HEK293 (cell line): ENCODE measurements around the gene SNX33.
"Not testable (repeated sequence)": the region's sequence is repeated elsewhere in the genome, so short reads cannot be mapped to it uniquely, and the experiment has no call there.

Experiments
- CTCF ChIA-PET: fragments of 350-600 bp; formaldehyde crosslinking; extraction: SDS; loops from one replicate; lab custom pipeline; 2021; ENCODE audit warnings: antibody characterized with exemption; lab: Yijun Ruan, JAX
- POLR2A ChIA-PET: fragments of 300-600 bp; formaldehyde crosslinking; extraction: SDS; loops from one replicate; lab custom pipeline; 2020; ENCODE audit warnings: antibody characterized with exemption, inconsistent platforms; lab: Yijun Ruan, JAX
- H3K27ac ChIP-seq: fragments of 200-500 bp; sonication (Bioruptor generic); 2 replicates; pipeline ENCODE4 v1.5.1; 2014; ENCODE audit warnings: low read depth, low read length, control low read depth, inconsistent platforms; ENCODE audit errors: extremely low read depth
- H3K36me3 ChIP-seq, 2 experiments: fragments of 200-500 bp in 1 of 2; sonication (Bioruptor generic) in 1 of 2; 1 replicate in 1 of 2; 2 replicates in 1 of 2; pipeline ENCODE4 v1.5.1; 2014 to 2017; ENCODE audit warnings: inconsistent platforms in 2 of 2, low read length in 2 of 2; ENCODE audit not compliant: control insufficient read depth in 2 of 2, insufficient read depth in 1 of 2
- H3K4me1 ChIP-seq: fragments of 200-500 bp; sonication (Bioruptor generic); 2 replicates; pipeline ENCODE4 v1.5.1; 2014; ENCODE audit warnings: mild to moderate bottlenecking, low read length, inconsistent platforms; ENCODE audit not compliant: control insufficient read depth, insufficient read depth
- H3K4me3 ChIP-seq: 2 replicates; pipeline ENCODE4 v1.5.1; 2011; ENCODE audit warnings: low read depth, mild to moderate bottlenecking, control low read depth, low read length, moderate library complexity
- H3K9me3 ChIP-seq: fragments of 200-500 bp; sonication (Bioruptor generic); 2 replicates; pipeline ENCODE4 v1.5.1; 2014; ENCODE audit warnings: low read depth, low read length, inconsistent platforms; ENCODE audit not compliant: control insufficient read depth, insufficient read depth
- ELK4 ChIP-seq: IDR thresholded peaks from 2 replicates; pipeline ENCODE4 v1.6.1; 2011; ENCODE audit warnings: mild to moderate bottlenecking, low read depth, low read length, borderline replicate concordance
- GLI4 ChIP-seq: fragments of 450-650 bp; formaldehyde crosslinking; IDR thresholded peaks from 2 replicates; pipeline ENCODE4 v1.5.1; 2016; ENCODE audit warnings: missing biosample characterization, missing genetic modification characterization
- PRDM10 ChIP-seq: fragments of 450-650 bp; formaldehyde crosslinking; IDR thresholded peaks from 2 replicates; pipeline ENCODE4 v1.5.1; 2016; ENCODE audit warnings: missing biosample characterization, missing genetic modification characterization
- ZBTB17 ChIP-seq: fragments of 450-650 bp; formaldehyde crosslinking; IDR thresholded peaks from 2 replicates; pipeline ENCODE4 v1.5.1; 2016; ENCODE audit warnings: missing biosample characterization, missing genetic modification characterization
- ZFHX2 ChIP-seq: fragments of 450-650 bp; formaldehyde crosslinking; conservative IDR thresholded peaks from 2 replicates; pipeline ENCODE4 v1.5.1; 2016; ENCODE audit warnings: missing biosample characterization, missing genetic modification characterization
- ZIC2 ChIP-seq: fragments of 450-650 bp; formaldehyde crosslinking; IDR thresholded peaks from 2 replicates; pipeline ENCODE4 v1.5.1; 2016; ENCODE audit warnings: missing biosample characterization, missing genetic modification characterization
- ZNF169 ChIP-seq: fragments of 450-650 bp; formaldehyde crosslinking; IDR thresholded peaks from 2 replicates; pipeline ENCODE4 v1.5.1; 2016; ENCODE audit warnings: missing biosample characterization, missing genetic modification characterization
- ZNF2 ChIP-seq: fragments of 450-650 bp; formaldehyde crosslinking; IDR thresholded peaks from 2 replicates; pipeline ENCODE4 v1.5.1; 2016; ENCODE audit warnings: missing biosample characterization, missing genetic modification characterization
- ZNF24 ChIP-seq: fragments of 450-650 bp; formaldehyde crosslinking; IDR thresholded peaks from 2 replicates; pipeline ENCODE4 v1.5.1; 2016; ENCODE audit warnings: missing biosample characterization, missing genetic modification characterization
- ZNF48 ChIP-seq: fragments of 450-650 bp; formaldehyde crosslinking; IDR thresholded peaks from 2 replicates; pipeline ENCODE4 v1.5.1; 2016; ENCODE audit warnings: missing biosample characterization, missing genetic modification characterization
- ZNF558 ChIP-seq: fragments of 450-650 bp; formaldehyde crosslinking; IDR thresholded peaks from 2 replicates; pipeline ENCODE4 v1.5.1; 2016; ENCODE audit warnings: missing biosample characterization, missing genetic modification characterization
- ZNF701 ChIP-seq: fragments of 450-650 bp; formaldehyde crosslinking; IDR thresholded peaks from 2 replicates; pipeline ENCODE4 v1.5.1; 2016; ENCODE audit warnings: missing biosample characterization, missing genetic modification characterization
- ZNF76 ChIP-seq: fragments of 450-650 bp; formaldehyde crosslinking; IDR thresholded peaks from 2 replicates; pipeline ENCODE4; 2016; ENCODE audit warnings: low read depth, missing biosample characterization, missing genetic modification characterization, borderline replicate concordance
- ZNF785 ChIP-seq: fragments of 450-650 bp; formaldehyde crosslinking; IDR thresholded peaks from 2 replicates; pipeline ENCODE4 v1.5.1; 2016; ENCODE audit warnings: missing biosample characterization, missing genetic modification characterization

Gene SNX33

GRCh38 chr15:75696854-75697259 is 49.1 kb downstream of the SNX33 start:
- peaks cover 4% of the 10 kb centered on the region for H3K4me1 ChIP-seq
- H3K4me3 ChIP-seq, result no peak overlapping the region
- H3K27ac ChIP-seq, result no peak overlapping the region
- ChIA-PET CTCF (interaction anchor here (0.6 kb wide), 1 partner anchor 191 kb away, joined by 6 read pairs; no protein-coding TSS in a partner anchor), POLR2A (no interaction called here)
- H3K9me3 ChIP-seq, result no peaks in the 10 kb centered on the region
- TF ChIP-seq ZNF785 (tag by site-specific recombination) (no peak), ZNF701 (tag by site-specific recombination) (no peak), ELK4 (no peak), ZNF169 (tag by site-specific recombination) (no peak), PRDM10 (no peak), ZNF2 (tag by site-specific recombination) (no peak), ZNF76 (tag by site-specific recombination) (no peak), GLI4 (tag by site-specific recombination) (no peak), ZNF48 (tag by site-specific recombination) (no peak)
- TF ChIP-seq, all 188 proteins: peak for 0
- H3K36me3 ChIP-seq, result no peaks in the 10 kb centered on the region

GRCh38 chr15:75697523-75697922 is 49.8 kb downstream of the SNX33 start:
- H3K36me3 ChIP-seq, result no peaks in the 10 kb centered on the region
- H3K27ac ChIP-seq, result no peak overlapping the region
- CTCF ChIA-PET, result interaction anchor here (1.1 kb wide), 1 partner anchor 35 kb away, joined by 4 read pairs; no protein-coding TSS in a partner anchor
- no peaks in the 10 kb centered on the region for H3K9me3 ChIP-seq
- POLR2A ChIA-PET, result no interaction called here
- TF ChIP-seq ZFHX2 (tag by site-specific recombination) (0 out of 2 replicates have a peak, but pooled peaks have one; percentile 13), ZNF558 (no peak), ZNF24 (tag by site-specific recombination) (peak; percentile 70; the same call in 1 of the 2 replicates)
- TF ChIP-seq, all 188 proteins: peak for 2
- Histone ChIP-seq H3K4me3 (no peak overlapping the region), H3K4me1 (peaks cover 4% of the 10 kb centered on the region)

- TF ChIP-seq ZIC2, result 0 out of 2 replicates have a peak, but pooled peaks have one; percentile 11
- peak; percentile 12; the same call in 1 of the 2 replicates for TF ChIP-seq ZBTB17 (tag by site-specific recombination)
- TF ChIP-seq, all 188 proteins: peak for 2; not testable (repeated sequence) for 186
- POLR2A ChIA-PET, H3K9me3 ChIP-seq, H3K4me3 ChIP-seq, H3K4me1 ChIP-seq, H3K27ac ChIP-seq, H3K36me3 ChIP-seq: not testable (repeated sequence)
- CTCF ChIA-PET, result interaction anchor here (0.6 to 1.1 kb wide), 2 partner anchors 35 to 236 kb away, joined by 3 to 4 read pairs; no protein-coding TSS in a partner anchor
Observed at GRCh38 chr15:75697974-75698747, 50.4 kb downstream of the SNX33 start.

GRCh38 chr15:75699517-75699916 is 51.8 kb downstream of the SNX33 start:
- not testable (repeated sequence) for H3K9me3 ChIP-seq, H3K27ac ChIP-seq, H3K4me1 ChIP-seq, H3K36me3 ChIP-seq, H3K4me3 ChIP-seq
- ChIA-PET POLR2A (interaction anchor here (0.7 kb wide), 1 partner anchor 33 kb away, joined by 3 read pairs; no protein-coding TSS in a partner anchor), CTCF (interaction anchor here (0.7 kb wide), 1 partner anchor 14 kb away, joined by 3 read pairs; no protein-coding TSS in a partner anchor)
